ENCODE data around the gene SIGLECL1.

The SIGLECL1 gene

GRCh38 chr19:51250786-51251467, at the start of gene SIGLECL1:
TSS of gene SIGLECL1 (plus strand) at chr19:51251080. CDS start at chr19:51264073, 12,993 bp downstream.
- no peaks in the 10 kb centered on the region for H3K4me1 ChIP-seq (ENCODE audit: low read length)
- no peak within 1 kb of the TSS for H2AFZ ChIP-seq (ENCODE audit: low read depth, low read length)
- no peaks in the 10 kb centered on the region for H3K79me2 ChIP-seq (ENCODE audit: low read length)
- peaks cover 15% of the 10 kb centered on the region; the same call in 1 of the 2 replicates for H3K27me3 ChIP-seq (ENCODE audit: low read depth, low read length)
- no peaks in the 10 kb centered on the region for H3K9me3 ChIP-seq (ENCODE audit: insufficient read depth, low read length)
- H3K27ac ChIP-seq (ENCODE audit: low read length): no peak within 1 kb of the TSS
- H3K9ac ChIP-seq (ENCODE audit: low read length): no peak within 1 kb of the TSS
- no peaks in the 10 kb centered on the region for H3K36me3 ChIP-seq (replicated peaks; ENCODE audit: low read depth, low read length)
- no peaks in the 10 kb centered on the region for H4K20me1 ChIP-seq (ENCODE audit: insufficient read depth, low read length)
- TF ChIP-seq EZH2phosphoT487 (IDR thresholded peaks at IDR 0.05; ENCODE audit: low read depth): no peak
- TF ChIP-seq CTCF (IDR thresholded peaks at IDR 0.05; ENCODE audit: low read depth, low read length): no peak
- no peak within 1 kb of the TSS for H3K4me2 ChIP-seq (ENCODE audit: low read length)
- H3K4me3 ChIP-seq (ENCODE audit: low read length): no peak within 1 kb of the TSS

- H4K20me1 ChIP-seq (ENCODE audit: insufficient read depth, low read length): no peaks in the 10 kb centered on the region
- H2AFZ ChIP-seq (ENCODE audit: low read depth, low read length): no peak overlapping the region
- peaks cover 43% of the 10 kb centered on the region for H3K27me3 ChIP-seq (ENCODE audit: low read depth, low read length)
- H3K27ac ChIP-seq (ENCODE audit: low read length): no peak overlapping the region
- H3K4me1 ChIP-seq (ENCODE audit: low read length): no peaks in the 10 kb centered on the region
- TF ChIP-seq EZH2phosphoT487 (IDR thresholded peaks at IDR 0.05; ENCODE audit: low read depth) (no peak), CTCF (IDR thresholded peaks at IDR 0.05; ENCODE audit: low read depth, low read length) (no peak)
- no peaks in the 10 kb centered on the region for H3K79me2 ChIP-seq (ENCODE audit: low read length)
- H3K36me3 ChIP-seq (replicated peaks; ENCODE audit: low read depth, low read length): no peaks in the 10 kb centered on the region
- H3K9ac ChIP-seq (ENCODE audit: low read length): no peak overlapping the region
- H3K4me2 ChIP-seq (ENCODE audit: low read length): no peak overlapping the region
- H3K4me3 ChIP-seq (ENCODE audit: low read length): no peak overlapping the region
- H3K9me3 ChIP-seq (ENCODE audit: insufficient read depth, low read length): no peaks in the 10 kb centered on the region
Observed at GRCh38 chr19:51201712-51202111, 49.2 kb upstream of the SIGLECL1 start.

GRCh38 chr19:51203916-51204315, 47.0 kb upstream of the SIGLECL1 start:
- H3K27me3 ChIP-seq (ENCODE audit: low read depth, low read length): peaks cover 49% of the 10 kb centered on the region
- TF ChIP-seq EZH2phosphoT487 (IDR thresholded peaks at IDR 0.05; ENCODE audit: low read depth) (no peak), CTCF (IDR thresholded peaks at IDR 0.05; ENCODE audit: low read depth, low read length) (no peak)
- no peak overlapping the region for H3K9ac ChIP-seq (ENCODE audit: low read length)
- H3K4me1 ChIP-seq (ENCODE audit: low read length): peaks cover 6% of the 10 kb centered on the region; the same call in 1 of the 2 replicates
- no peaks in the 10 kb centered on the region for H3K36me3 ChIP-seq (replicated peaks; ENCODE audit: low read depth, low read length)
- no peak overlapping the region for H3K4me2 ChIP-seq (ENCODE audit: low read length)
- H2AFZ ChIP-seq (ENCODE audit: low read depth, low read length): no peak overlapping the region
- no peaks in the 10 kb centered on the region for H3K9me3 ChIP-seq (ENCODE audit: insufficient read depth, low read length)
- no peak overlapping the region for H3K4me3 ChIP-seq (ENCODE audit: low read length)
- no peaks in the 10 kb centered on the region for H4K20me1 ChIP-seq (ENCODE audit: insufficient read depth, low read length)
- no peaks in the 10 kb centered on the region for H3K79me2 ChIP-seq (ENCODE audit: low read length)
- no peak overlapping the region for H3K27ac ChIP-seq (ENCODE audit: low read length)

GRCh38 chr19:51204321-51204720, 46.6 kb upstream of the SIGLECL1 start:
- Histone ChIP-seq H3K4me1 (ENCODE audit: low read length) (peaks cover 6% of the 10 kb centered on the region; the same call in 1 of the 2 replicates), H2AFZ (ENCODE audit: low read depth, low read length) (no peak overlapping the region), H3K27me3 (ENCODE audit: low read depth, low read length) (peaks cover 53% of the 10 kb centered on the region), H3K9me3 (ENCODE audit: insufficient read depth, low read length) (no peaks in the 10 kb centered on the region), H3K9ac (ENCODE audit: low read length) (no peak overlapping the region), H3K36me3 (replicated peaks; ENCODE audit: low read depth, low read length) (no peaks in the 10 kb centered on the region), H3K4me3 (ENCODE audit: low read length) (no peak overlapping the region), H3K27ac (ENCODE audit: low read length) (no peak overlapping the region), H3K79me2 (ENCODE audit: low read length) (no peaks in the 10 kb centered on the region), H3K4me2 (ENCODE audit: low read length) (no peak overlapping the region), H4K20me1 (ENCODE audit: insufficient read depth, low read length) (no peaks in the 10 kb centered on the region)
- TF ChIP-seq EZH2phosphoT487 (IDR thresholded peaks at IDR 0.05; ENCODE audit: low read depth) (no peak), CTCF (IDR thresholded peaks at IDR 0.05; ENCODE audit: low read depth, low read length) (no peak)
